Cardiac septum (tissue), 1 donor: ENCODE data around the gene NEUROG3. TPM values are rescaled to one million over a fixed set of nuclear protein-coding genes. Genes with fewer than 3 reads are reported as not detected.

ENCODE experiments used
- DNase-seq: peaks from one replicate; pipeline ENCODE4 v3.0.0-alpha.2; 2020; ENCODE audit warnings: low spot score
- intact Hi-C: fragments of 100-400 bp; cut with DNase I; formaldehyde crosslinking; loops from one replicate; pipeline ENCODE4 v1.14.0; 2022
- long read RNA-seq: library from polyadenylated mRNA; unstranded; transcript quantifications from one replicate; pipeline ENCODE4 v2.0.0, GENCODE V29; 2021
- total RNA-seq: library from RNA; stranded (reverse); fragmentation: NEBNext Ultra II Directional; extraction: Animal tissue kit (Norgen Biotek cat#: 25700); gene quantifications from one replicate; pipeline ENCODE4 v1.2.1, GENCODE V29; 2021
- donor health status: DM: no; HTN: no; CAD: no.

The NEUROG3 gene, protein sequence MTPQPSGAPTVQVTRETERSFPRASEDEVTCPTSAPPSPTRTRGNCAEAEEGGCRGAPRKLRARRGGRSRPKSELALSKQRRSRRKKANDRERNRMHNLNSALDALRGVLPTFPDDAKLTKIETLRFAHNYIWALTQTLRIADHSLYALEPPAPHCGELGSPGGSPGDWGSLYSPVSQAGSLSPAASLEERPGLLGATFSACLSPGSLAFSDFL
- not detected for total RNA-seq
- long read RNA-seq: 0 reads

GRCh38 chr10:69573056-69573806, at the start of gene NEUROG3:
Gene NEUROG3 (minus strand): TSS chr10:69573422. CDS start chr10:69573043, 379 bp downstream.
- intact Hi-C loops: no loop called here
- DNase-seq: no peak

- intact Hi-C loops: no loop called here
- DNase-seq: no peak
Measured at GRCh38 chr10:69620625-69621024, 47.4 kb upstream of the NEUROG3 start.

GRCh38 chr10:69619626-69620025, 46.4 kb upstream of the NEUROG3 start:
- intact Hi-C loops: no loop called here
- no peak for DNase-seq

DNA sequence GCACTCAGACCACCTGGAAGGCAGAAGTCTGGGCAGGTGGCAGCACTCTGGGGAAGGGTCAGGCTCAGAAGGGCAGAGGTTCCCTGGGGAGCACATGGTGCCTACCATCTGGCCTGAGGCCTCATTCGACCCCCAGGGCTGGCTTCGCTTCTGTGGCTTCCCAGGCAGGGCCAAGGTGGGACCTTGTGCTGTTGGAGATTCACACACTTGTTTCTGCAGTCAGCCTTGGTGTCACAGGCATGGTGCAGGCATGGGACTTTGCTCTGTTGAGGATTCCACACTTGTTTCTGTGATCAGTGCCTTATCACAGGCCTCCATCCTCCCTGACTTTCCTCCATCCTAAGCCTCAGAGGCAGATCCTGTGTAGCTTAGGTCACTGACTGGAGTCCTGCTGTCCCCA, 45.5 kb upstream of the NEUROG3 start:
- no peak for DNase-seq
- intact Hi-C loops: no loop called here

- no peak for DNase-seq
- intact Hi-C loops: no loop called here
Measured at GRCh38 chr10:69616358-69616757, 43.1 kb upstream of the NEUROG3 start.

- DNase-seq: no peak
- intact Hi-C loops: no loop called here
Measured at GRCh38 chr10:69614130-69614529, 40.9 kb upstream of the NEUROG3 start.

DNA sequence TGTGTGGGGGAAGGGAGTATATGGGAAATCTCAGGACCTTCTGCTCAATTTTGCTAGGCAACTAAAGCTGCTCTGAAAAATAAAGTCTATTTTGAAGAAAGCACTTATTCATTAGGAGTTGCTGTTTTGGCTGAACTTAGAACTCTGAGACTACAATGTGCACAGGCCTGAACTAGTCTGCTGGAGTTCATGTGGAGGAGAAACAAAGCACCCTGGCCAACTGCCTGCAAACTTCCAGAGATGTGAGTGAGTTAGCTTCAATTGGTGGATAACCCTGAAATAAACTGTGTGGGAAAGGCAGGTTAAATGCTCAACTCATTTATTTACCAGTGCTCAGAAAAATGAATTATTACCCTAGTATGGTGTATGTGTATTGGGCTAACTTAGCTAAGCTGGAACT, 39.5 kb upstream of the NEUROG3 start:
- no peak for DNase-seq
- intact Hi-C loops: no loop called here

- intact Hi-C loops: no loop called here
Measured at GRCh38 chr10:69609077-69609476, 35.9 kb upstream of the NEUROG3 start.

GRCh38 chr10:69600761-69601330, 27.6 kb upstream of the NEUROG3 start:
- DNase-seq: no peak
- intact Hi-C loops: no loop called here

More at GRCh38 chr10:69609077-69609476, 35.9 kb upstream of the NEUROG3 start:
- DNase-seq: no peak

DNA sequence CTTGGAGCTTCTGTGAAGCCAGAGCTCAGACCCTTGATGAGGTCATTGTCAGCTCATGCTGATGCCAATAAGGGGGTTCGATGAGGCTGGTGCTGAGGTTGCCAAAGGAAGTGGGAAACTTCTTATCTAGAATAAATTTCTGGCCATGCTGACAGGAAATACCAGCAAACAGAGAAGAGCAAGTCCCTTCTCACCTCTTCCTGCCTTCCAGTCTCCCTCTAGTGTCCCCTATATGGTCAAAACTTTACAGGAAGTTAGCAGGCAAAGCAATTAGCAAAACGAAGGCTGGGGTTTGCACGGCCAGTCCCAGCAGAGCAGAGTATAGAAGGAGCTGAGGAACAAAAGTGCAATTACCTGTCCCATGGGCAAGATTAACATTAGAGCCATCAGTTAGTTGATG, 15.1 kb upstream of the NEUROG3 start:
- DNase-seq: no peak
- intact Hi-C loops: no loop called here

GRCh38 chr10:69584624-69585023, 11.4 kb upstream of the NEUROG3 start:
- DNase-seq: no peak
- intact Hi-C loops: no loop called here

DNA sequence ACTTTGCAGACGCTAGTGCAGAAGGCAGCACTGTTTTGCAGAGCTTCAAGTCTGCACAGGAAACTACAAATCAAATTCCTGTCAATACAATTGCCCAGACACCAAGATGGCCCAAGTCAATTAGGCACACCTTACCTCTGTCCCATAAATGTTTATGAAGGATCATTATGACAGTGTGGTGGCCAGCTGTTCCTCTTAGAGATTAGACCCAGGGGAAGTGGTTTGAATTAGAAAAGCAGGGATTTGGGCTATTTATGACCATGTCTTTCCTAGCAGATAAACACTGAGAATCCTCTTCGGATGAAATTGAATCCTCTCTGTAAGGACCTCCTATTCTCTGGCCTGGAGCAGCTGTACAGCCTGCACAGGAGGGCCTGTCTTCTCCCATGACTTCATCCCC, 9.9 kb upstream of the NEUROG3 start:
- intact Hi-C loops: no loop called here
- no peak for DNase-seq

DNA sequence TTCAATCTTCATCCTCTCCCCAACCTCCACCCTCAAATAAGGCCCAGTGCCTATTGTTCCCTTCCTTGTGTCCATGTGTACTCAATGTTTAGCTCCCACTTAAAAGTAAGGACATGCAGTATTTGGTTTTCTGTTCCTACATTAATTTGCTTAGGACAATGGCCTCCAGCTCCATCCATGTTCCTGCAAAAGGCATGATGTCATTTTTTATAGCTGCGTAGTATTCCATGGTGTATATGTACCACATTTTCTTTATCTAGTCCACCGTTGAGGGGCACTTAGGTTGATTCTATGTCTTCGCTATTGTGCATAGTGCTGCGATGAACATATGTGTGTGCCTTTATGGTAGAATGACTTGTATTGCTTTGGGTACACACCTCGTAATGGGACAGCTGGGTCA, 7.2 kb upstream of the NEUROG3 start:
- no peak for DNase-seq
- intact Hi-C loops: no loop called here

- intact Hi-C loops: no loop called here
Measured at GRCh38 chr10:69579464-69580060, 6.3 kb upstream of the NEUROG3 start.

DNA sequence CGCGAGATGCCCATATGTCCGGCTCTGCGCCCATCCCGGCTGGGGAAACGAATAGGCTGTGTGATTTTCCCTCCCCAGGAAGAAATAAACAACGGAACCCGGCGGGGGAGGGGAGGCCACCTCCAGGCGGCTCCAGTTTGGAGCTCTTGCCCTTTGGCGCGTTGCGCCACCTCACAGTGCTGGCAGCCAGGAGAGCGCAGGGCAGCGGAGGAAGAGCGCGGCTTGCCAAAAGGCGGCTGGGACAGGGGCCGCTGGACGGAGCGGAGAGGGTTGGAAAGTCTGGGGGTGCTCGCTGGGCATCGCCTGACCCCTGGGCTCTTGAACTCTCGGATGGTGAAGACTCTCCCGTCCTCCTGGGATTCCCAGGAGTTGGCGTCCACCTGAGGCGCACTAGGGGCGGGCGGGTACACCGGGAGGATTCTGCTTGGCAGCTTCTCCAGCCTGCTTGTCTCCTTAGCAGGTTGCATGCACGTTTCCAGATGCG, 5.3 kb upstream of the NEUROG3 start:
- intact Hi-C loops: no loop called here
- DNase-seq: no peak

More at GRCh38 chr10:69579464-69580060, 6.3 kb upstream of the NEUROG3 start:
- DNase-seq: no peak

DNA sequence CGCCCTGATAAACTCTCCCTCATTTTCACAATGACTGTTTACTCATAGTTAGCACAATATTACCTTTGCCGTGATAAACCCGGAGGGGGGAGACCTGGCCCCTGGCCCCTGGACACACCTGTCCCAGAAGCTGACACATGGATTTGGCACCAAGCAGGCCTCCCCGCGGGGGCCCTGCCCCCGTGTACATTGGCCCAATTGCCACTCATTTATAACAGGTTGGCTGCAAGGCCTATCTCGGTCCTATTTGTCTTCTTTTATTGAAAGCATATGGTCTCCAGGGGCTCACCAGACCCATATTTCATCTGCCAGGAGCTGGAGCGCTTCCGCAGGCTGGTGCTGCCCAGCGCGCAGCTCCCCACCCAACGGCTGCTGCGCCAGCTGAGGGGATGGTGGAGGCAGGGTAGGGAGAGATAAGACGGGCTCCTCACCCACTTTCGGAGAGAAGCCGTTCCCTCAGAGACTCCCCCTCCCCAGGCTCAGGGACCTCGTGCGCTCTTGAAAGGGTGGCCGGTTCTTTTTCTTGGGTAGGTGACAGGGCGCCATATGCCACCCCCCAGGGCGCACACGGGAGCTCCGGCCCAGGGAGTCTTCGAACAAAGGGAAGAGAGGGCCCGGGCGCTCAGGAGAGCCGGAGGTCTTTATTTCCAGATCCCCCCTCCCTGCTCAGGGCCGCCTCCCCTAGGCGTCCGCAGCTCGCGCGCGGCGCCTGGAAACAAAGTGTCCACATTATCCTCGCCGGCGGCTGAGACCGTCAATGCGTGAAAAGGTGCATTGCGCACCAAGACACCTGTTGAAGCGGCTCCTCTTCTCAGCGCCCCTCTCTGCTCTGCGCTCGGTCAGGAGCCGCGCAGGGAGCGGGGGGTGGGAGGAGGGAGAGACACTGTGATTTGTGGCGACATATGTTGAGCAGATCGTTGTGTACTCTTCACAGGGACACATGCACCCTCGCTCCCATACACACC, 4.3 kb upstream of the NEUROG3 start:
- intact Hi-C loops: no loop called here
- no peak for DNase-seq

DNA sequence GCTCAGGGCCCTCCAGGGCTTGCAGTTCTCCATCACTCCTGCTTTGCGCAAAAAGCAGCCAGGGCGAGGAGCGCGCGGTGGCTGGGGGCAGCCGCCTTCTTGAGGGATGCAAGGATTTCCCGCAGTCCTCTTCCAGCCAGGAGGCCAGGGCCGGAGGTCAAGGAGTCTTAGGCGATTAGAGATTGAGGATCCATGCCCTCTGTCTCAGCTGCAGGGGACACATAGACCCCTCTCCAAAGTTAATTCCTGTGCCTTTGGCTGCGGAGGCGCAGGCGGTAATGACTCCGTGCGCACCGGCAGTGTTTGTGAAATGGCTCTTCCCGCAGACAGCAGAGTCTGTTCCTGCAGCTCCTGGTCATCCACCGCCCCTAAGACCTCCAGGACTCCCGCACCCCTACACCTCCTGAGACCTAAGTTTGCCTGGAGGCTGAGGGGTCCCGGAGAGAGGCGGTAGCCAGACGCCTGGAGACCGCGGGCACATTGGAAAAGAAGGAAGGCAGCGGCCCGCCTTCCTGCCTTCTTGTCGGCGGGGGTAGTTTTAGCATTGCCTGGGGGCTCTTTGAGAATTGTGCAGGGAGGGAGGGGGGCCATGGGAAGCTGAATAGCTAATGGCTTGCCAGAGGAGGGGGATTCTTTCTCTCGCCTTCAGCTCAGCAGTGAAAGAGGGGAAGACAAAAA, 3.3 kb upstream of the NEUROG3 start:
- no peak for DNase-seq
- intact Hi-C loops: no loop called here

- intact Hi-C loops: no loop called here
- DNase-seq: no peak
Measured at GRCh38 chr10:69575164-69575722, 2.0 kb upstream of the NEUROG3 start.
